Measurements from ENCODE around the gene CADM1.

DNA sequence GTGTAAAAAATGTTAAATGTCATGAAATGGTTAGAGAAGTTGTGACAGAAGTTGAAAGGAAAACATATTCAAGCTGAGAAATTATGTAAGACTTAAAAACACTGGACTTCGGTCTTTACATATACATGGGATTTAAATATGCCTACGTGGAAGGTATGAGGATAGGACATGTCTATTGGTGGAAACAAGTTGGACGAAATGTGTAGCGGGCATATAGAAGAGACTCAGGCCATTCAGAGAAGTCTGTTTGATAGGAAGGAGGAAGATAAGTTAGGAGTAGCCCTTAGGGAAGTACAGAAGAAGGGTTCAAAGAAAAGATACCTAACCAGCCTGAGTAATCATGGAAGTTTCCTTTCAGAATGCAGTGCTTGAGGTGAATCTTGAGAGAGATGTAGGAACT lies 14.7 kb downstream of the CADM1 start:
- no peak for TF ChIP-seq CTCF (IDR thresholded peaks at IDR 0.05; ENCODE audit: low read depth, low read length, poor library complexity, severe bottlenecking)
- TF ChIP-seq EZH2phosphoT487 (IDR thresholded peaks at IDR 0.05; ENCODE audit: borderline replicate concordance, low read length): no peak
